A549 (cell line): ENCODE measurements around the gene CHST11. TPM values are rescaled to one million over a fixed set of nuclear protein-coding genes. Genes with fewer than 3 reads are reported as not detected.

Experiments used
- ATAC-seq, 2 experiments: fragments of 200-7000 bp in 1 of 2; fragments of >200 bp in 1 of 2; cut with Nextera tagmentation in 1 of 2; cut with Tn5 transposase in 1 of 2; 3 replicates each; pipeline versions ENCODE4 v1.8.0 to v1.9.1; 2018 to 2020; ENCODE audit warnings: mild to moderate bottlenecking in 1 of 2, moderate library complexity in 1 of 2
- CTCF ChIA-PET: fragments of 300-600 bp; sonication (Branson Sonifier 250); formaldehyde crosslinking; extraction: SDS; loops from one replicate; lab custom pipeline; 2021; ENCODE audit warnings: antibody characterized with exemption, inconsistent platforms; lab: Yijun Ruan, JAX
- POLR2A ChIA-PET: fragments of 350-600 bp; formaldehyde crosslinking; extraction: SDS; loops from one replicate; lab custom pipeline; 2021; ENCODE audit warnings: antibody characterized with exemption, inconsistent platforms; lab: Yijun Ruan, JAX
- DNase-seq, 2 experiments: peaks; one replicate each; pipeline versions ENCODE4 v3.0.0 to v3.0.0-alpha.2; 2011 to 2016; ENCODE audit warnings: low read depth in 1 of 2, low spot score in 1 of 2
- FAIRE-seq: peaks from 2 replicates; lab custom pipeline; 2011; peaks lifted over from hg19 to GRCh38; lab: Jason Lieb, UNC
- H3K27ac ChIP-seq, 2 experiments: fragments of >200 bp; sonication (Bioruptor Twin); formaldehyde crosslinking; 3 replicates each; pipeline ENCODE4 v1.5.1; 2016 to 2017
- H3K4me1 ChIP-seq: fragments of >200 bp; sonication (Bioruptor Twin); formaldehyde crosslinking; 3 replicates; pipeline ENCODE4 v1.6.1; 2016
- H3K4me2 ChIP-seq: fragments of >200 bp; sonication (Bioruptor Twin); formaldehyde crosslinking; 3 replicates; pipeline ENCODE4 v1.6.1; 2016
- H3K4me3 ChIP-seq: fragments of >200 bp; sonication (Bioruptor Twin); formaldehyde crosslinking; 3 replicates; pipeline ENCODE4 v1.5.1; 2016
- H3K9me3 ChIP-seq: fragments of >200 bp; sonication (Bioruptor Twin); formaldehyde crosslinking; 3 replicates; pipeline ENCODE4 v1.6.1; 2016
- BHLHE40 ChIP-seq: IDR thresholded peaks from 2 replicates; pipeline ENCODE4 v1.6.1; 2012; ENCODE audit warnings: low read depth, low read length, inconsistent platforms
- CHD4 ChIP-seq: fragments of 200-600 bp; sonication (generic); IDR thresholded peaks from 2 replicates; pipeline ENCODE4 v1.6.1; 2016; ENCODE audit warnings: antibody characterized with exemption, mild to moderate bottlenecking, borderline replicate concordance
- FOSB ChIP-seq: fragments of 250-450 bp; sonication (Bioruptor Pico); IDR thresholded peaks from 2 replicates; pipeline ENCODE4 v1.5.0; 2020; ENCODE audit warnings: mild to moderate bottlenecking, moderate library complexity
- FOSL2 ChIP-seq, 2 experiments: fragments of 450-650 bp in 1 of 2; fragments of >200 bp in 1 of 2; sonication (Bioruptor Twin) in 1 of 2; formaldehyde crosslinking; IDR thresholded peaks; 2 replicates each; pipeline versions ENCODE4 v1.5.0 to v1.6.1; 2016 to 2020; ENCODE audit warnings: mild to moderate bottlenecking in 1 of 2, moderate library complexity in 1 of 2
- GATA3 ChIP-seq: IDR thresholded peaks from 2 replicates; pipeline ENCODE4 v1.6.1; 2012; ENCODE audit warnings: borderline replicate concordance
- HOXA7 ChIP-seq: fragments of 250-450 bp; sonication (Bioruptor Pico); IDR thresholded peaks from 2 replicates; pipeline ENCODE4 v1.5.0; 2020; ENCODE audit warnings: mild to moderate bottlenecking, moderate library complexity
- HOXB13 ChIP-seq: fragments of 250-450 bp; sonication (Bioruptor Pico); IDR thresholded peaks from 2 replicates; pipeline ENCODE4 v1.5.0; 2020; ENCODE audit warnings: low read depth, mild to moderate bottlenecking, moderate library complexity
- JUNB ChIP-seq: fragments of >200 bp; sonication (Bioruptor Twin); formaldehyde crosslinking; IDR thresholded peaks from 2 replicates; pipeline ENCODE4 v1.6.1; 2016
- MAZ ChIP-seq: fragments of 150-350 bp; IDR thresholded peaks from 2 replicates; pipeline ENCODE4 v1.6.1; 2014; ENCODE audit warnings: antibody characterized with exemption, low read depth, low read length, borderline replicate concordance
- MYC ChIP-seq: IDR thresholded peaks from 2 replicates; pipeline ENCODE4 v1.6.1; 2012; ENCODE audit warnings: mild to moderate bottlenecking, inconsistent platforms, low read length, improper control_type of control experiment, borderline replicate concordance
- POLR2A ChIP-seq: IDR thresholded peaks from 2 replicates; pipeline ENCODE4 v1.6.1; 2012; ENCODE audit warnings: mild to moderate bottlenecking, low read length
- POLR2AphosphoS2 ChIP-seq: conservative IDR thresholded peaks from 2 replicates; pipeline ENCODE4 v1.6.1; 2012; ENCODE audit warnings: low read length, improper control_type of control experiment, inconsistent platforms
- REST ChIP-seq: fragments of 200-600 bp; sonication (generic); IDR thresholded peaks from 2 replicates; pipeline ENCODE4 v1.6.1; 2016; ENCODE audit warnings: antibody characterized with exemption, mild to moderate bottlenecking, moderate library complexity
- RNF2 ChIP-seq: fragments of 200-600 bp; sonication (generic); IDR thresholded peaks from 2 replicates; pipeline ENCODE4 v1.6.1; 2016; ENCODE audit warnings: low read depth, mild to moderate bottlenecking, antibody characterized with exemption, moderate library complexity, borderline replicate concordance
- SMC3 ChIP-seq: fragments of >200 bp; sonication (Bioruptor Twin); formaldehyde crosslinking; IDR thresholded peaks from 3 replicates; pipeline ENCODE4 v1.6.1; 2018; ENCODE audit warnings: inconsistent platforms
- TFCP2L1 ChIP-seq: fragments of 250-450 bp; sonication (Bioruptor Pico); IDR thresholded peaks from 2 replicates; pipeline ENCODE4 v1.5.0; 2021; ENCODE audit warnings: mild to moderate bottlenecking
- USF2 ChIP-seq: fragments of 450-650 bp; IDR thresholded peaks from 2 replicates; pipeline ENCODE4 v1.6.1; 2014; ENCODE audit warnings: antibody characterized with exemption
- ZC3H11A ChIP-seq: fragments of 450-650 bp; IDR thresholded peaks from 2 replicates; pipeline ENCODE4 v1.6.1; 2014; ENCODE audit warnings: antibody characterized with exemption, mild to moderate bottlenecking
- ZNF302 ChIP-seq: fragments of 250-450 bp; sonication (Bioruptor Pico); IDR thresholded peaks from 2 replicates; pipeline ENCODE4 v1.9.0; 2021; ENCODE audit warnings: inconsistent platforms, mild to moderate bottlenecking, moderate library complexity
- WGBS: methylation state at CpG from one replicate; pipeline ENCODE4 v1.1.6; 2017; ENCODE audit errors: missing lambda C conversion rate; 5-methylcytosine and 5-hydroxymethylcytosine counted together
- polyA plus RNA-seq, 4 experiments: library from polyadenylated mRNA; depleted of rRNA in 3 of 4; stranded (reverse); fragments of >200 nt; fragmentation: RNase III in 1 of 4; extraction: RNeasy Plus Mini Kit Qiagen cat#74134 plus additional on column Dnase treatment in 1 of 4; gene quantifications; 2 replicates in 3 of 4; 3 replicates in 1 of 4; pipeline ENCODE4 v1.2.3, GENCODE V29; 2011 to 2017
- TF ChIP-seq, protein P1 (sequence below): IDR thresholded peaks from 2 replicates; pipeline ENCODE4 v1.6.1; 2012
- TF ChIP-seq, protein P2 (sequence below): fragments of 250-450 bp; sonication (Bioruptor Pico); IDR thresholded peaks from 2 replicates; pipeline ENCODE4 v1.5.0; 2020; ENCODE audit warnings: low read depth, mild to moderate bottlenecking, moderate library complexity
- TF ChIP-seq, protein P3 (sequence below): fragments of >200 bp; sonication (Bioruptor Twin); formaldehyde crosslinking; IDR thresholded peaks from 3 replicates; pipeline ENCODE4 v1.5.1; 2016

The CHST11 gene
- polyA plus RNA-seq, 2 of the 4 experiments (the other 2 are of a cell fraction): 19.2 to 21.8 TPM

- no peak for TF ChIP-seq ZC3H11A
- no peak for TF ChIP-seq ZNF302 (CRISPR knock-in tag)
- TF ChIP-seq, protein P1, sequence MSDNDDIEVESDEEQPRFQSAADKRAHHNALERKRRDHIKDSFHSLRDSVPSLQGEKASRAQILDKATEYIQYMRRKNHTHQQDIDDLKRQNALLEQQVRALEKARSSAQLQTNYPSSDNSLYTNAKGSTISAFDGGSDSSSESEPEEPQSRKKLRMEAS: no peak
- no peak for TF ChIP-seq USF2
- no peak for TF ChIP-seq RNF2
- no peak for TF ChIP-seq MYC
- TF ChIP-seq, protein P2, sequence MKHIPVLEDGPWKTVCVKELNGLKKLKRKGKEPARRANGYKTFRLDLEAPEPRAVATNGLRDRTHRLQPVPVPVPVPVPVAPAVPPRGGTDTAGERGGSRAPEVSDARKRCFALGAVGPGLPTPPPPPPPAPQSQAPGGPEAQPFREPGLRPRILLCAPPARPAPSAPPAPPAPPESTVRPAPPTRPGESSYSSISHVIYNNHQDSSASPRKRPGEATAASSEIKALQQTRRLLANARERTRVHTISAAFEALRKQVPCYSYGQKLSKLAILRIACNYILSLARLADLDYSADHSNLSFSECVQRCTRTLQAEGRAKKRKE (CRISPR knock-in tag): no peak
- no peak for TF ChIP-seq BHLHE40
- no peak for TF ChIP-seq GATA3
- TF ChIP-seq HOXB13: no peak
- TF ChIP-seq JUNB: no peak
- TF ChIP-seq, protein P3, sequence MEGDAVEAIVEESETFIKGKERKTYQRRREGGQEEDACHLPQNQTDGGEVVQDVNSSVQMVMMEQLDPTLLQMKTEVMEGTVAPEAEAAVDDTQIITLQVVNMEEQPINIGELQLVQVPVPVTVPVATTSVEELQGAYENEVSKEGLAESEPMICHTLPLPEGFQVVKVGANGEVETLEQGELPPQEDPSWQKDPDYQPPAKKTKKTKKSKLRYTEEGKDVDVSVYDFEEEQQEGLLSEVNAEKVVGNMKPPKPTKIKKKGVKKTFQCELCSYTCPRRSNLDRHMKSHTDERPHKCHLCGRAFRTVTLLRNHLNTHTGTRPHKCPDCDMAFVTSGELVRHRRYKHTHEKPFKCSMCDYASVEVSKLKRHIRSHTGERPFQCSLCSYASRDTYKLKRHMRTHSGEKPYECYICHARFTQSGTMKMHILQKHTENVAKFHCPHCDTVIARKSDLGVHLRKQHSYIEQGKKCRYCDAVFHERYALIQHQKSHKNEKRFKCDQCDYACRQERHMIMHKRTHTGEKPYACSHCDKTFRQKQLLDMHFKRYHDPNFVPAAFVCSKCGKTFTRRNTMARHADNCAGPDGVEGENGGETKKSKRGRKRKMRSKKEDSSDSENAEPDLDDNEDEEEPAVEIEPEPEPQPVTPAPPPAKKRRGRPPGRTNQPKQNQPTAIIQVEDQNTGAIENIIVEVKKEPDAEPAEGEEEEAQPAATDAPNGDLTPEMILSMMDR: no peak
- no peak for TF ChIP-seq REST
- no peak for TF ChIP-seq FOSB (CRISPR knock-in tag)
- no peak for TF ChIP-seq FOSL2 (IDR thresholded peaks at IDR 0.05)
- TF ChIP-seq FOSL2 (CRISPR knock-in tag; IDR thresholded peaks at IDR 0.05): no peak
- TF ChIP-seq POLR2A: no peak
- no peak for TF ChIP-seq HOXA7 (CRISPR knock-in tag)
- TF ChIP-seq SMC3: no peak
- no peak for TF ChIP-seq TFCP2L1 (CRISPR knock-in tag)
- DNase-seq (no peak), ATAC-seq (no peak), FAIRE-seq (no peak)
- Histone ChIP-seq H3K9me3 (no peaks in the 10 kb centered on the region), H3K27ac (no peak overlapping the region), H3K4me2 (no peak overlapping the region), H3K4me1 (peaks cover 9% of the 10 kb centered on the region; the same call in 2 of the 3 replicates), H3K4me3 (no peak overlapping the region)
- CTCF ChIA-PET: interaction anchor here (1.3 to 2.0 kb wide), 2 partner anchors 182 to 415 kb away, joined by 3 to 4 read pairs; no protein-coding TSS in a partner anchor
- POLR2A ChIA-PET: no interaction called here
Measured at GRCh38 chr12:104796475-104796862, 339.7 kb downstream of the CHST11 start.

DNA sequence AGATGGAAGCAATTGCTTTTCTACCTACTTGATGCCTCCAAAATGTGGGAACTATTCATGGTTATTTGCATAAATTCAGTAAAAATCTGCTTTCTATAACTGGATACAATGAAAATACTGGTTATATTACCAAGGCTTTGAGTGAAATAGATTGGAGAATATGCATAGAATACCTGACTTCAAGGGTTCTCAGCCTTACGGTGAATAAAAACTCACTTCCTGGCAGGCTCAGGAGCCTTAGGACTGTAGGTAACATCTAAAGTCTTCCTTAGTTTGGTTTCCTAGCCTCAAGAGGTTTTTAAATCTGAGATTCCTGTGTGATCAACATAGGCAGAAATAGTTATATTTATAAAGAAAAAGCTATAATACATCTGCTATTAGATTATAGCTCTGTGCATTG is 342.7 kb downstream of the CHST11 start:
- FAIRE-seq: no peak

More for the DNA sequence above, 342.7 kb downstream of the CHST11 start:
- 95% methylated on average over 1 of the region's 1 CpG for WGBS
- ATAC-seq: no peak
- Histone ChIP-seq H3K9me3 (no peaks in the 10 kb centered on the region), H3K4me2 (no peak overlapping the region), H3K4me1 (no peaks in the 10 kb centered on the region), H3K4me3 (no peak overlapping the region), H3K27ac (no peak overlapping the region)
- CTCF ChIA-PET: no interaction called here
- no peak for TF ChIP-seq MAZ
- TF ChIP-seq CHD4: no peak
- no peak for TF ChIP-seq BHLHE40
- no peak for TF ChIP-seq REST
- no peak for TF ChIP-seq POLR2AphosphoS2
- POLR2A ChIA-PET: no interaction called here
- DNase-seq: no peak
